ENCODE measurements around the gene RTP1. TPM values are rescaled to one million over a fixed set of nuclear protein-coding genes. Genes with fewer than 3 reads are reported as not detected.
"Not testable (repeated sequence)": the region's sequence is repeated elsewhere in the genome, so short reads cannot be mapped to it uniquely, and the experiment has no call there.

Gene RTP1
- polyA plus RNA-seq, 4 donors: not detected

DNA sequence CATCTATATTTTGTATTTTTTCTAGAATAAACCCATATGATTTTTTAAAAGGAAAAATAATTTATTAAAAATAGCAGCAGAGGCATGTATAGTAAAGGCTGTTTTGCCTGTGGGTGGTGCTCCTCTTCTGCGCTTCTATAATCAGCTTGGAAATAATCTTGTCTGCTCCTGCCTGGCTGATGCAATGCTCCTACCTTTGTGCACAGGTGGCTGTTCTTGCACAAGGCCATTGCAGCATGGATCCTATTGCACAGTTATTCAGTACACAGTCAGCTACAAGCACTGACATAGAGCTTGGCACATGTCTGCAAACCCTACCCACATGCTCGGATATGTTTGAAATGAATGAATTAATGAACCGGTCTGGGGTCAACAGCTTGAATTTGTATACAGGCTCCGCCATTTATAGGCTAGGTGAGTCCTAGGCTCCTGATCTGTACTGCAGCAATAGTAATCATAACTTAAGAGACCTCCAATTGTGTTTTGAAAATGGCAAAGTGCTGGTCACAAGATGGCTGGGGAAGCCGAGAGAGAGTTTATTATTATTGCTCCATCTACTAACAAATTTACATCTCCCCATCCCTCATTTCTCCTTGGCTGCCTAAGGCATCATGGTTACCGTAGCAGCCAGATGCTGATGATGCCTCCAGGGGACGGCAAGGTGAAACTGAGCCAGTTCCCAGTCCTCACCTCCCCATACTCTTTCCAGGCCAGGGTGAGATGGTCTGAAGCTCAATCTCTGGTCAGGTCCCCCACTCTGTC, 532 bp upstream of the RTP1 start:
- DNase-seq (ENCODE audit: low read depth in 4 of 4, low spot score in 3 of 4): no peak

DNA sequence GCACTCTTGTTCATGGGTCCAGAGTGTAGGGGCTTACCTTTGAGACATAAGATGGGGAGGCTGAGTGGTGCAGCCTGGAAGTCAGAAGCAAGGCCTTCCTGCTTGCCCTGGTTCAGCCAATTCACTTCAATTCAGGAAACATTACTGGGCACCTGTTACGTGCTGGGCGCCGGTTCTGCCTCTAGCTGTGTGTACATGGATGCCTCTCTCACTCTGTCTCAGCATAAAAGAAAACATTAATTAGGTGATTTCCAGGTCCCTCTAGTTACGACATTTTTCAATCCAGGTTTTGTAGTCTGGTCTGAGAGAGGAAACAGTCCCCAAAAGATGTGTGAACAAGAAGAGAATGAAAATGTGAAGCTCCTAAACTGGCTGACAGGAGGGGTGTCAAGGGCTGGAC, 1.2 kb downstream of the RTP1 start:
- DNase-seq (ENCODE audit: low read depth in 4 of 4, low spot score in 3 of 4): no peak

DNA sequence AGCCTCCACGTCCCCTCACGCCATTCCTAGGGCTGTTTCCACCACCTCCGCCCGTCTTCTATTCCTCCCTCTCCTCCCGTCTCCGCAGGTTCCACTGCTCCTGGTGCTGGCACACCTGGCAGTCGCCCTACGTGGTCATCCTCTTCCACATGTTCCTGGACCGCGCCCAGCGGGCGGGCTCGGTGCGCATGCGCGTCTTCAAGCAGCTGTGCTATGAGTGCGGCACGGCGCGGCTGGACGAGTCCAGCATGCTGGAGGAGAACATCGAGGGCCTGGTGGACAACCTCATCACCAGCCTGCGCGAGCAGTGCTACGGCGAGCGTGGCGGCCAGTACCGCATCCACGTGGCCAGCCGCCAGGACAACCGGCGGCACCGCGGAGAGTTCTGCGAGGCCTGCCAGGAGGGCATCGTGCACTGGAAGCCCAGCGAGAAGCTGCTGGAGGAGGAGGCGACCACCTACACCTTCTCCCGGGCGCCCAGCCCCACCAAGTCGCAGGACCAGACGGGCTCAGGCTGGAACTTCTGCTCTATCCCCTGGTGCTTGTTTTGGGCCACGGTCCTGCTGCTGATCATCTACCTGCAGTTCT, 2.3 kb downstream of the RTP1 start:
- DNase-seq (ENCODE audit: low read depth in 4 of 4, low spot score in 3 of 4): not testable (repeated sequence)

DNA sequence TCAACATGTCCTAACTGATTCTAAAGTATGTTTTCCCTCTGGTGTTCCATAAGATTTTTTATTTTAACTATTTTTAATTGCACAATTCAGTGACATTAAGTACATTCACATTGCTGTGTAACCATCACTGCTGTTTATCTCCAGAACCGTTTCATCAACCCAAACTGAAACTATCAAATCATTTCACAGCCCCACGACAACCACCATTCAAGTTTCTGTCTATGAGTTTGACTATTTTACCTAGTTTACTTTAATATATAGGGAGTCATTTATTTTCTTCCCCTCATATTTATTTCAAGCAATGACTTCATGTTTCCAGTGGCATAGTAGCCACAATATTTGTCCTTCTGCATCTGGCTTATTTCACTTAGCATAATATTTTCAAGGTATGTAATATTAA, 8.4 kb downstream of the RTP1 start:
- no peak for DNase-seq (ENCODE audit: low read depth in 4 of 4, low spot score in 3 of 4)

DNA sequence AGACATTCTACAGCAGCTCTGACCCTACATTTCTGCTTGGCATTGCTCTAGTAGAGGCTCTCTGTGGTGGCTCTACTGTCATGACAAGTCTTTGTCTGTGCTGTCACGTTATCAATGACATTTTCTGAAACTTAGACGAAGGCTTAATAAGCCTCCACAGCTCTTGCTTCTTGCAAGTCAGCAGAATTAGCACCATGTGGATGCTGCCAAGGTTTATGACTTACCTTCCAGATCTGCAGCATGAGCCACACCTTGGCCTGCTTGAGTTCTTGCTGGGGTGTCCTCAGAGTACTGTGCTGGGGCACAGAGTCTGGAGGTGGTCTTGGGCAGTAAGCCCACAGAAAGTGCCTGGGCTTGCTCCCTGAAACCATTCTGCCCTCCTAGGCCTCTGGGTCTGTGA, 9.8 kb downstream of the RTP1 start:
- DNase-seq (ENCODE audit: low read depth in 4 of 4, low spot score in 3 of 4): no peak

DNA sequence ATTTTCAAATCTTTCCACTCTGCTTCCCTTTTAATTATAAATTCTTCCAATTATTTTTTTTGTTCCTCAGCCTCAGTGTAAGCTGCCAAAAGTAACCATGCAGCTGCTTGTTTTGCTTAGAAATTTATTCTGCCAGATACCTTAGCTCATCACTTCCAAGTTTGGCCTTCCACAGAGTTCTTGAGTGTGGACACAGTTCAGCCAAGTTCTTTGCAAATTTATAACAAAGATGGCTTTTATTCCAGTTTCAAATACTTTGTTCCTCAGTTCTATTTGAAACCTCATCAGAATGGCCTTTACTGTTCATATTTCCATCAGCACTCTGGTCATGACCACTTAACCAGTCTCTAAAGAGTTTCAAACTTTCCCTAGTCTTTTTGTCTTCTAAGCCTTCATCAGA, 10.3 kb downstream of the RTP1 start:
- no peak for DNase-seq (ENCODE audit: low read depth in 4 of 4, low spot score in 3 of 4)

DNA sequence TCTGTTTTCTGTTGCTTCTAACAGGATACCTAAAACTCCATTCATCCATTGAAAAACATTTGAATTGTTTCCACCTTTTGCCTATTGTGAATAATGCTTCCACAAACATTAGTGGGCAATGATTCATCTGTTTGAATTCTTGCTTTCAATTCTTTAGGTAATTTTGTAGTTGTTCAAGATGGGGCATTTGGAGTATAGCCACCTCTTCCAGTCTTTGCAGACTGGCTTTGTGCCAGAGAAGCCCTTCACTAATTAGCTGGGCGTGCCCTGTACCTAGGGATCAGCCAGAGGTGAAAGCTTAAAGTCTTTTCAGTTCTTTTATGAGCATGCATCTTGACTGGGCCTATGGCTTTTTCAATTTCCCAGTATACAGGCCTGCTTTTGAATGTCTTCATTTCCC, 10.9 kb downstream of the RTP1 start:
- DNase-seq (ENCODE audit: low read depth in 4 of 4, low spot score in 3 of 4): no peak

DNA sequence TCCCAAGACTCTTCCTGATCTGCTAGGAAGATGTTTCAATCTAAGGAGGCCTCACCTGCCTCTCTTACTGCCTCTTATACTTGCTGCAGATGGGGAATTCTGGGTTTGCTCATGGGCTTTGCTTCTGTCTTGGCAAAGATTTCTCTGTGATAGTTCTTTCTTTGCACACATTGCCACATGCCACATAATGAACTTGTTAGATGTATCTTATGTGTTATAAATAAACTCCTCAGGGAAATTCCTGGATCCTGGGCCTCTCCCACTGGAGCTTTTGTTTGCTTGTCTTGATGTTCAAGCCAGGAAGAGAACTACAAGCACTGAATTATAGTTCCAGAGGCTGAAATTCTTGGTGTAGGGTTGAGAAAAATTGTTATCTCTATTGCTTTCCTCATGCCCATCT, 12.2 kb downstream of the RTP1 start:
- DNase-seq (ENCODE audit: low read depth in 4 of 4, low spot score in 3 of 4): no peak

DNA sequence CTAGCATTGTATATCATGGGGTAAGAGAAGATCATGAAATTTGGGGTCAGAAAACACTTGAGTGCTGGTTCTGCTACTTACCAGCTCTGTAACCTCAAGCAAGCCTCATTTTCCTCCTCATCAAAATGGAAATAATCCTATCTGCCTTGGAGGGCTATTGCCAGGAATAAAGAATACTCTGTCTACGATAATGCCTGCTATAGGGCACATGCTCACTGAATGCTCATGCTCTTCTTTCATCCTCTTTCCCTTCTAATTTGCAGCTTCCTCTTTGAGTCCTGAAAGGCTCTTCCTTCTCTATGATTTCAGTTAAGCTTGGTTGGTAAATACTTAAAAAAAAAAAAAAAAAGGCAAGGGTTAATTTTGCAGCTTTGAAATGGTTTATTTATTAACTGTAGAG, 12.8 kb downstream of the RTP1 start:
- DNase-seq (ENCODE audit: low read depth in 4 of 4, low spot score in 3 of 4): no peak

DNA sequence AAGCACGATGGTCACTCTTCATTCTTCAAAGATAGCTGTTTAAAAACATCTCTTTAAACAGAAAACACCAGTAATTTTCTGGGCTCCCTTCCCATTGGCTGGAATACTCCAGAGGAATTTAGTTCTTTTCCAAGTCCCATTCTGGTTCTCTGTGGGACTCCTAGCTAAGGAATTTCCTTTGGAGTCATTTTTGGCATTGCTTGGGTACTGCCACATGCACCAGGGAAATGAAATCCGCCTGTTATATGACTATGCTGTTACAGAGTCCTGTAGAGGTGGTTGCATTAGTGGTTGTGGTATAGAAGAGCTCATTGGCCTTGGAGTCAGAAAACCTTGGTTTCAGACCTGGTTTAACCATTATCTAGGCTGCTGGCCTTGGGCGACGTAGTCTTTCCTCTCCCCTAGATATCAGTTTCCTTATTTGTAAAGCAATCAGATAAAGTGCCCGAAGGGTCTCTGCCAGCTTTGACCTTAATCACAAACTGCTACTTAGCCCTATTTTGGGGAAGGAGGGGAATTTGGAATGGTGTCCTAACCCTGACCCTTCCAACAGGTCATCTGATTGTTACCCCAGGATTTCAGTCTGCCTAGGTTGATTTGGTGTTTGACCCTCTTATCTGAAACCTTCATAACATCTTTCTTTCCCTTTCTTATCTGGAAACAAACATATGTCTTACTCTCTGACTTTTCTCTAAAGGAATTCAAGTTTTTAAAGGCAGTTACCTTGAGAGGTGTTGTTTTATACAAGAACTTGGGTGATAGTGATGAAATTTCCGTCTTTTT, 13.4 kb downstream of the RTP1 start:
- no peak for DNase-seq (ENCODE audit: low read depth in 4 of 4, low spot score in 3 of 4)

DNA sequence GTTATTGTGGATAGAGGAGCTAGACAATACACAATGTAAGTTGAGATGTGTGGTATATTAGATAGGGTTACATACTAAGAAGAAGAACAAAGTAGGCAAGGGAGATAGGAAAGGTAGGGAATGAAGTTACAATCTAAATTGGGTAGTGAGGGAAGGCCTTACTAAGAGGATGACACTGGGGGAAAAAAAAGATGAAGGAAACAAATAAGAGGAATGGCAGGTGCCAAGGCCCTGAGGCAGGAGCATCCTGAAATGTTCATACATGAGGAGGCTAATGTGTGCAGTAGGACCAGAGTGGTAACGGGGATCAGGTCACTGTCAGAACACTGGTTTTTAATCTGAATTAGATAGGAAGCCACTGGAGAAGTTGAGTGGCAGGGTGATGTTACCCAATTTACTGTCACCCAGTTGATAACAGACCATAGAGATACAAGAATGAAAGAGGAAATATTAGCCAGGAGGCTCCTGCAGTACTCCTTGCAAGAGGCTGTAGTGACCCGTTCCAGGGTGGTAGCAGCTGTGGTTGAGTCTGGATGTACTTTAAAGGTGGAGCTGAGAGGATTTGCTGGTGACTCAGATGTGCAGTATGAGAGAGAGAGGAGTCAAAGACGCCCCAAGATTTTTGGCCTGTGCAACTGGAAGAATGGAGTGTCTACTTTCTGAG, 14.4 kb downstream of the RTP1 start:
- no peak for DNase-seq (ENCODE audit: low read depth in 4 of 4, low spot score in 3 of 4)

DNA sequence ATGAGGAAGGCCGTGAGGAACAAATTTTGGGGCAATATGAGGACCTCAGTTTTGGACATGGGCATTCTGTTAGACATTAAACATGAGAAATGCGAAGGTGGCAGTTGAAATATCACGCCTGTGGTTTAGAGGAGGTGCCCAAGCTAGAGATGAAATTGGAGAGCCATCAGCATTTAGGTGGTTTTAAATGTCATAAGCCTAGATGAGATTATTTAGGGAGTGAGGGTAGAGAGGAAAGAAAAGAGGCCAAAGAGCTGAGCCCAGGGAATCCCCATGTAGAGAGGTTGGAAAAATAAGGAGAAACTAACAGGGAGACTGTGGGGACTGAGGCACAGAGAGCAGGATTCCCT, 14.9 kb downstream of the RTP1 start:
- DNase-seq (ENCODE audit: low read depth in 4 of 4, low spot score in 3 of 4): no peak

DNA sequence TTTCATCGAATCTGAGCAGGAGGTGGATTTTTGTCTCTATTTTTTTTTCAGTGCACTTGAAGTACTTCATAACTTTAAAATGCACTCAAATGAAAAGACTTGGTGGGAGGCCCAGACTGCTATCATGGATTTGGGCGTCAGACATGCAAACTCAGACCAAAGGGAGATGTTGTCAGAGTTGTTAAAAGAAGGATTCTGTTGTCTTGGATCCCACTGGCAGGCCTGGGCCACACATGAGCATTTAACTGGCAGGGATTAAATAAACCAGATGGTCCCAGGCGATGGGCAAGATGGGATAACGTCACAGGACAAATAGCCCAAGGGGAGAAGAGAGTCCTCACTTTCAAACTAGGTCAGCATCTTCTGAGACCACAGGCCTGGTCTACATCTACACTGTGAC, 15.4 kb downstream of the RTP1 start:
- no peak for DNase-seq (ENCODE audit: low read depth in 4 of 4, low spot score in 3 of 4)

DNA sequence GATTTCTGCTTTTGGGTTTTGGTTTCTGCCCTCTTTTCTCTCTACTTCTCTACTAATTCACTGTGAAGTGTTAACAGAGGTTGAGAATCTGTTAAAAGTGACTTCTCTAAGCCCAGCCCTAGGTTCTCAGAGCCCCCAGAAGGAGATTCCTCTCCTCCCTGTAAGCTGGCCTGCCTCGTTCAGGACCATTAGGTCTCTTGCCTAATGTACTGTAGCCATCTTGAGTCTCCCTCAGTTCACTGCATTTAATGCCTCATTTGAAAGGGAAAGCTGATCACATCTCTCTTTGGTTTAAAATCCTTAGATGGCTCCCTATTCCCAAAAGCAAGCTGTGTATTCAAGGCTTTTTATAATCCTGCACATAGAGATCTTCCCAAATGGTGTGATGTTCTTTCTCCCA, 16.3 kb downstream of the RTP1 start:
- peak in 2 of 4 donors; percentile 26 to 40 for DNase-seq (ENCODE audit: low read depth in 4 of 4, low spot score in 3 of 4)

DNA sequence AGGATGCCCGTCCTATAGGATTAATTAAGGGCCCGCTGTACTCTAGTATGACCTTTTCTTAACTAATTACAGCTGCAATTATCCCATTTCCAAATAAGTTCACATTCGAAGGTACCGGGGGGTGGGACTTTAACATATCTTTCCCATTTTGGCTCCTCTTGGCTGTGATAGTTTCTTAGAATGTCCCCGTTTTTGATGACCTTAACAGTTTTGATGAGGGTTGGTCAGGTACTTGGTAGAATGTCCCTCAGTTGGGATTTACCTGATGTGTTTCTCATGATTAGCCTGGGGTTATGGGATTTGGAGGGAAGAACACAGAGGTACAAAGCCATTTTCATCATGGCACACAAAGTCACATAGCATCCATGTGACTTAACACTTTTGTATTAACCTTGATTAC, 18.2 kb downstream of the RTP1 start:
- DNase-seq (ENCODE audit: low read depth in 4 of 4, low spot score in 3 of 4): no peak

DNA sequence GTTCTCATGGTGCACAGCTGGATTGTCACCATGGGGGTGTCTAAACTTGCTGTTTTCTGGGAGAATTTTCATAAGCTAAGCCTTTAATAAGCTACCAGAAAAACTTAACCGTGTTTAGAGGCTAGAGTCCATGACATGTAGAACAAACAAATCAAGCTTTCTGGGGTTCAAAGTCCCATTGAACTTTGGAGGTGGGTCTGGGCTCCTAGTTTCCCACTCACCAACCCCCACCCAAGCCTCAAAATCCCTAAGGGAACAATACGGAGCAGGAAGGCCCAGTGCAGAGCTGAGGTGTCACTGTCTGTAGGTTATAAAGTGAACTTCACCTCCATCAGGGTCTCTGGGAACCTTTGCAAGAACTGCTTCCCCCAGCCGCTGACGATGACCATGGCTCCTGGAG, 25.5 kb downstream of the RTP1 start:
- DNase-seq (ENCODE audit: low read depth in 4 of 4, low spot score in 3 of 4): no peak

DNA sequence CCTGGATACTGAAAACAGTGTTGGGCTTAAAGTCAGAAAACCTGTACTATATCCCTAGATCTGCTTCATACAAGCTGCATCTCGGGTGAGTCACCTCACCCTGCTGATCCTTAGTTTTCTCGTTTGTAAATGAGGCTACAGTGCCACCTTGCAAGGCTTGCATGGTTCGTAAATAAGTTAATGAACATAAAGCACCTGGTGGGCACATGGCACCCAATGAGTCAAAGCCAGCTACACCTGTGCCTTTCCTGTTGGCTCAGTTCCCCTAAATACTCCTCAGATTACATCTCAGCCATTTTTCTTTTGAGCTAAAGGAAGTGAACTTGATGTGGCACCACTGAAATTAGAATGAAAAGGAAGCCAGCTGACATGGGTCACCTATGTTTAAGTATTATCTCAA, 26.5 kb downstream of the RTP1 start:
- DNase-seq (ENCODE audit: low read depth in 4 of 4, low spot score in 3 of 4): peak in 2 of 4 donors; percentile 18 to 22

DNA sequence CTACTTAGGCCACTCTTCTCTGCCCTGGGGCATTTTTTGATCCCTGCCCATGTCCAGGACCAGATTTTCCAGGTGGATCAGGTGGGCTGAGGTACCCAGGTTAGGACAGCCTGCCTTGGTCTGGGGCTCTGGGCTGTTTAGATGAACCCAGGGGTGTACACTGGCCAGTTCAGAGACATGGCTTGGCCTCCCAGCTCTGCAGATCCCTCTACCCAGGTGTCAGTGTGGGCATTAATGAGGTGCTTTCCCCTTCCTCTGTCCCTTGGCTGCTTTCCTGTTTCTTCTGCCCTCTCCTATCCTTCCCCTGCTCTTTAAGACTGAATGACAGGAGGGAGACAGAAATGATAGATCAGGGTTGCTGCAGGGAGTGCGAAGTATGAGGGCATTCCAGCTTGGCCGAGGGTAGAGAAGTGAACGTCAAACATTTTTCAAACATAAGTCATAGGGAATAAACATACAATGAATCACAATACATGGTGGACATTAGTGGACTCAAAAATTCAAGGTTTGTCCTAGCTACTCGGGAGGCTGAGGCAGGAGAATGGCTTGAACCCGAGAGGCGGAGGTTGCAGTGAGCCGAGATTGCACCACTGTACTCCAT, 30.5 kb downstream of the RTP1 start:
- DNase-seq (ENCODE audit: low read depth in 4 of 4, low spot score in 3 of 4): no peak

DNA sequence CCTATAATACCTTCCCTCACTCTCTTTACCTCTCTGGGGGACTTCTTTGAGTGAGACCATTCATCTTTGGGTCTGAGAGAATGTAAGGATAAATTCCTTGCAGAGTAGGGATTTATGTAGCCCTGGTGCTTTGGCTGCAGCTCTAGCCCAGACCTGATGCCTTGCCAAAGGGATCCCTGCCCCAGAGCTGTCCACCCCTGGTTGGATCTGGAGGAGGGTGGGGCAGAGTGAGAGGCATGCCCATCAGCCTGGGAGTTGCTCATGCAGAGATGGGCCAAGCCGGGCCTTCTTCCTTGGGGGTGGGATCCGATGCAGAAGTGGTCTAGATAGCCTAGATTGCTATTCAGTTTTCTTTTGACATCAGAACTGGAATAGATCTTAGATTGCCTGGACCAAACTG, 31.5 kb downstream of the RTP1 start:
- DNase-seq (ENCODE audit: low read depth in 4 of 4, low spot score in 3 of 4): no peak

DNA sequence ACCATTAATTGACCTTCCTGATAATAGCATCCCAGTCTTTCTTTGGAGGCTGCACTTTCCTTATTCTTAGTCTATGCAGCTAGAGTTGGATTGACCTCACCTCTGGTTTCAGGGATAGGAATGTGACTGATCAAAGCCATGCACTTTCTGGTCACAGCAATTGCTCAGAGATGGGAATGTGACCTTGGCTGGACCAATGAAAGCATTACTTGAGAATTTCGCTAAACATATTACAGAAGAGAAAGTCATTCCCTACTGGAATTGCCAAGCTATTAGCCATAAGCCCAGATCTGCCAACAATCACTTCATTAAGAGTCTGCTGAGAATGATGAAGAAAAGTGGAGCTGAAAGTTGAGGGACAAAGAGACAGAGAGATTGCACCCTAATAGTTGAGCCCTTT, 32.7 kb downstream of the RTP1 start:
- no peak for DNase-seq (ENCODE audit: low read depth in 4 of 4, low spot score in 3 of 4)

DNA sequence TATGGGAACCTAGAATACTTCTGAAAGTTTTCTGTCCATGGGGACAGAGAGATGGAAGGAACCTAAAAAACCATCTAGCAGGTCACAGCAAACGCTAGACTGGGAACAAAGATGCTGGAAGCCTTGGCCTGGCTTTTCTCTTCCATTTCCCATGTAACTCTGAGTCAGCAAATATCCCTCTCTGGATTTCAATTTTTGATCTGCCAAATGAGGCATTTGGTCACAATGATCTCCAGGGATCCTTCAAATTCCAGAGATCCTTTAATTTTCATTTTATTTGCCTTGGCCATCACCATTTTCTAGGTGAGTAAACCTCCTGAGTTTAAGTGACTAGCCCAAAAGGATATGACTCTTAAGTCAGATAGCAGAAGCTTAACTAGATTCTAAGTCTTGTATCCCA, 39.7 kb downstream of the RTP1 start:
- DNase-seq (ENCODE audit: low read depth in 4 of 4, low spot score in 3 of 4): no peak
